Vagina (tissue), 2 donors: Measurements from ENCODE around the gene SH3BP5.

Experiments used
- POLR2A ChIP-seq, 2 donors: fragments of 450-650 bp; IDR thresholded peaks; one replicate each; pipeline ENCODE4 v1.6.1; 2017; ENCODE audit warnings: antibody characterized with exemption in 2 of 2, mild to moderate bottlenecking in 2 of 2, moderate library complexity in 2 of 2
- TF ChIP-seq, protein P1 (sequence below), 3 experiments: fragments of 450-650 bp in 2 of 3; fragments of 200-600 bp in 1 of 3; sonication (generic) in 1 of 3; IDR thresholded peaks; one replicate each; pipeline ENCODE4 v1.5.1; 2017 to 2019; ENCODE audit warnings: antibody characterized with exemption in 3 of 3, mild to moderate bottlenecking in 2 of 3, moderate library complexity in 2 of 3

GRCh38 chr3:15309662-15310335 is 22.6 kb downstream of the SH3BP5 start:
- TF ChIP-seq POLR2A (IDR thresholded peaks at IDR 0.05) = no peak
- TF ChIP-seq, protein P1, sequence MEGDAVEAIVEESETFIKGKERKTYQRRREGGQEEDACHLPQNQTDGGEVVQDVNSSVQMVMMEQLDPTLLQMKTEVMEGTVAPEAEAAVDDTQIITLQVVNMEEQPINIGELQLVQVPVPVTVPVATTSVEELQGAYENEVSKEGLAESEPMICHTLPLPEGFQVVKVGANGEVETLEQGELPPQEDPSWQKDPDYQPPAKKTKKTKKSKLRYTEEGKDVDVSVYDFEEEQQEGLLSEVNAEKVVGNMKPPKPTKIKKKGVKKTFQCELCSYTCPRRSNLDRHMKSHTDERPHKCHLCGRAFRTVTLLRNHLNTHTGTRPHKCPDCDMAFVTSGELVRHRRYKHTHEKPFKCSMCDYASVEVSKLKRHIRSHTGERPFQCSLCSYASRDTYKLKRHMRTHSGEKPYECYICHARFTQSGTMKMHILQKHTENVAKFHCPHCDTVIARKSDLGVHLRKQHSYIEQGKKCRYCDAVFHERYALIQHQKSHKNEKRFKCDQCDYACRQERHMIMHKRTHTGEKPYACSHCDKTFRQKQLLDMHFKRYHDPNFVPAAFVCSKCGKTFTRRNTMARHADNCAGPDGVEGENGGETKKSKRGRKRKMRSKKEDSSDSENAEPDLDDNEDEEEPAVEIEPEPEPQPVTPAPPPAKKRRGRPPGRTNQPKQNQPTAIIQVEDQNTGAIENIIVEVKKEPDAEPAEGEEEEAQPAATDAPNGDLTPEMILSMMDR (IDR thresholded peaks at IDR 0.05) = no peak
